SH-SY5Y (cell line): ENCODE data around the gene DCHS2.

ENCODE experiments used
- GATA2 ChIP-seq: IDR thresholded peaks from 2 replicates; pipeline ENCODE4 v1.6.1; 2011; ENCODE audit warnings: mild to moderate bottlenecking, low read depth, low read length
- GATA3 ChIP-seq: IDR thresholded peaks from 2 replicates; pipeline ENCODE4 v1.6.1; 2011; ENCODE audit warnings: low read depth, mild to moderate bottlenecking, low read length, moderate library complexity

DNA sequence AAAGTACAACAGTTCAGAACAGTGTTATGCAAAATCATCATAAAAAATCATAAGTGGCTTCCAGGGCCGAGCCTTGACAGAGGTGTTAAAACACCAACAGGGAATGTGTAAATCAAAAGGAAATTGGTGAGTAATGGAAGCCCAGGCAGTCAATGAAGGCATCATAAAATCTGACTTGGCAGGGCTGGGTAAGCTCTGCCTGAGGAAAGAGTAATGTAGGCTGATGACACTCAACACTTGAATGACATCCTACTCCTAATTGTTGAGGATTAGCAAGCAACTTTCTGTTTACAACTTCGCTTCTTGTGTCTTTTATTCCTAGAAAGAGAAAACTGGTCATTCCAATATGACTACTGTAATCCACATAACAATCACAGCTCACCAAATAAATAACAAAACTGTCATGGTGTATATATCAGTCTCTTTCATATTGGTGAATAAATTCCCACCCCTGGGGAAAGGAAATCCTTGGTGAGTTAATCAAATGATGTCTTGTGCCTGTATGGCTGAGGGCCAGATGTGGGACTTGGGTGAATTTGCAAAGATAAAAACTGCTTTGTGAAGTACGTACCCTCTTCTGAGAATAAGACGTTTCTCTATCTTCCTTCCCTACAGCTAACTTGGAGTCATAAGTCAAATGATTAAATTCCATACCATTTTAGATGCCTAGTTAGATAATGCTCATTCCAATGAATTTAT, 196.8 kb downstream of the DCHS2 start:
- no peak for TF ChIP-seq GATA2
- TF ChIP-seq GATA3: no peak
